HepG2 (cell line): ENCODE results near the gene WNT16.

Experiments
- EZH2 ChIP-seq: conservative IDR thresholded peaks from 2 replicates; pipeline ENCODE4 v1.6.1; 2012; ENCODE audit warnings: mild to moderate bottlenecking, low read depth, low read length, moderate library complexity
- YY1 ChIP-seq: IDR thresholded peaks from 2 replicates; pipeline ENCODE4 v1.6.1; 2011; ENCODE audit warnings: low read length, low read depth, moderate library complexity, mild to moderate bottlenecking; ENCODE audit not compliant: insufficient read depth, insufficient replicate concordance
- ZFP82 ChIP-seq: sonication (generic); formaldehyde crosslinking; IDR thresholded peaks from 2 replicates; pipeline ENCODE4 v1.5.1; 2020; ENCODE audit warnings: mild to moderate bottlenecking, missing genetic modification reagents, borderline replicate concordance
- ZNF253 ChIP-seq: sonication (generic); formaldehyde crosslinking; IDR thresholded peaks from 2 replicates; pipeline ENCODE4 v1.8.0; 2022; ENCODE audit warnings: mild to moderate bottlenecking, missing genetic modification reagents, borderline replicate concordance
- ZNF331 ChIP-seq: sonication (generic); formaldehyde crosslinking; IDR thresholded peaks from 2 replicates; pipeline ENCODE4 v1.4.0; 2020; ENCODE audit warnings: missing genetic modification reagents
- TF ChIP-seq, protein P1 (sequence below): sonication (generic); formaldehyde crosslinking; IDR thresholded peaks from 2 replicates; pipeline ENCODE4 v1.4.0; 2020; ENCODE audit warnings: missing genetic modification reagents
- TF ChIP-seq, protein P2 (sequence below), 2 experiments: sonication (generic) in 1 of 2; formaldehyde crosslinking in 1 of 2; IDR thresholded peaks; 2 replicates each; pipeline versions ENCODE4 v1.5.1 to v1.6.1; 2011 to 2020; ENCODE audit warnings: borderline replicate concordance in 1 of 2, low read depth in 1 of 2, low read length in 1 of 2, mild to moderate bottlenecking in 1 of 2, missing genetic modification reagents in 1 of 2, moderate library complexity in 1 of 2
- TF ChIP-seq, protein P3 (sequence below): sonication (generic); formaldehyde crosslinking; IDR thresholded peaks from 2 replicates; pipeline ENCODE4 v1.5.0; 2020; ENCODE audit warnings: mild to moderate bottlenecking, missing genetic modification reagents, moderate library complexity

DNA sequence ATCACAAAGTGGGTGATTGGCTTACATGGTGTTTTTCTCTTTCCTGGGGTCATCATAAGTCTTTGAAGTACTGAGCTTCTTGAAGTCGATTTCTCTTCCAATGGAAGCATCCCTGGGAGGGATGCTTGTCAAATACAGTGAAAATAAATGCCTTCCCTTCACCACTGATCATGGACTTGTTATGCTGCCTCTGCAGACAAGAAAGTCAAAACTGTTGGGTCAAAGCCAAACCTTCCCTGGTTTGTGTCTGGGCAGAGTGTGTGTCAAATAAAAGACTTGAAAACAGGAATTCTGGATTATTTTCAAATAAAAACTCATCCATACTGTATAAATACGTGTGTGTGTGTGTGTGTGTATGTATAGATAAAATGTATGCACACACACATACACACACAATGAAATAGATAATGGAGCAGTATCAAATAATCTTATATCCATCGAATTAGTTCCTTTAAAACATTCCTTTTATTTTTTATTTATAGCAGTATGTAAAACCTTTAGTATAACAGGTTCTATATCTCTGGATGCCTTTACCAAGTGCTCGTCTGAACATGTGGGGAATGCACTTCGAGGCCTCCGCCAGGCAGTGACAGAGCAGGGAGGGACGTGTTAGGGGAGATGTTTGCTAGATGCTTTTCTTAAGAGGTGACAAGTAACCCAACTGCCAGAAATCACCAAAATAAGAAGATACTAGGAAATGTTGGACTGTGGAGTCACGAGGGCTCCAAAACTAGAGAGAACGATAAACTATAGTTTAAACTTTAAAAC lies 27.2 kb upstream of the WNT16 start:
- TF ChIP-seq, protein P1, sequence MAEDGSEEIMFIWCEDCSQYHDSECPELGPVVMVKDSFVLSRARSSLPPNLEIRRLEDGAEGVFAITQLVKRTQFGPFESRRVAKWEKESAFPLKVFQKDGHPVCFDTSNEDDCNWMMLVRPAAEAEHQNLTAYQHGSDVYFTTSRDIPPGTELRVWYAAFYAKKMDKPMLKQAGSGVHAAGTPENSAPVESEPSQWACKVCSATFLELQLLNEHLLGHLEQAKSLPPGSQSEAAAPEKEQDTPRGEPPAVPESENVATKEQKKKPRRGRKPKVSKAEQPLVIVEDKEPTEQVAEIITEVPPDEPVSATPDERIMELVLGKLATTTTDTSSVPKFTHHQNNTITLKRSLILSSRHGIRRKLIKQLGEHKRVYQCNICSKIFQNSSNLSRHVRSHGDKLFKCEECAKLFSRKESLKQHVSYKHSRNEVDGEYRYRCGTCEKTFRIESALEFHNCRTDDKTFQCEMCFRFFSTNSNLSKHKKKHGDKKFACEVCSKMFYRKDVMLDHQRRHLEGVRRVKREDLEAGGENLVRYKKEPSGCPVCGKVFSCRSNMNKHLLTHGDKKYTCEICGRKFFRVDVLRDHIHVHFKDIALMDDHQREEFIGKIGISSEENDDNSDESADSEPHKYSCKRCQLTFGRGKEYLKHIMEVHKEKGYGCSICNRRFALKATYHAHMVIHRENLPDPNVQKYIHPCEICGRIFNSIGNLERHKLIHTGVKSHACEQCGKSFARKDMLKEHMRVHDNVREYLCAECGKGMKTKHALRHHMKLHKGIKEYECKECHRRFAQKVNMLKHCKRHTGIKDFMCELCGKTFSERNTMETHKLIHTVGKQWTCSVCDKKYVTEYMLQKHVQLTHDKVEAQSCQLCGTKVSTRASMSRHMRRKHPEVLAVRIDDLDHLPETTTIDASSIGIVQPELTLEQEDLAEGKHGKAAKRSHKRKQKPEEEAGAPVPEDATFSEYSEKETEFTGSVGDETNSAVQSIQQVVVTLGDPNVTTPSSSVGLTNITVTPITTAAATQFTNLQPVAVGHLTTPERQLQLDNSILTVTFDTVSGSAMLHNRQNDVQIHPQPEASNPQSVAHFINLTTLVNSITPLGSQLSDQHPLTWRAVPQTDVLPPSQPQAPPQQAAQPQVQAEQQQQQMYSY, result no peak
- TF ChIP-seq, protein P2, sequence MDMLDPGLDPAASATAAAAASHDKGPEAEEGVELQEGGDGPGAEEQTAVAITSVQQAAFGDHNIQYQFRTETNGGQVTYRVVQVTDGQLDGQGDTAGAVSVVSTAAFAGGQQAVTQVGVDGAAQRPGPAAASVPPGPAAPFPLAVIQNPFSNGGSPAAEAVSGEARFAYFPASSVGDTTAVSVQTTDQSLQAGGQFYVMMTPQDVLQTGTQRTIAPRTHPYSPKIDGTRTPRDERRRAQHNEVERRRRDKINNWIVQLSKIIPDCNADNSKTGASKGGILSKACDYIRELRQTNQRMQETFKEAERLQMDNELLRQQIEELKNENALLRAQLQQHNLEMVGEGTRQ (IDR thresholded peaks at IDR 0.05; ENCODE audit: low read depth, low read length), result no peak
- TF ChIP-seq, protein P2 (CRISPR knock-in tag; IDR thresholded peaks at IDR 0.05; ENCODE audit: borderline replicate concordance), result no peak
- TF ChIP-seq YY1 (no peak), EZH2 (no peak), ZNF331 (CRISPR knock-in tag) (no peak), ZNF253 (CRISPR knock-in tag) (no peak), ZFP82 (CRISPR knock-in tag) (no peak)
- TF ChIP-seq, protein P3, sequence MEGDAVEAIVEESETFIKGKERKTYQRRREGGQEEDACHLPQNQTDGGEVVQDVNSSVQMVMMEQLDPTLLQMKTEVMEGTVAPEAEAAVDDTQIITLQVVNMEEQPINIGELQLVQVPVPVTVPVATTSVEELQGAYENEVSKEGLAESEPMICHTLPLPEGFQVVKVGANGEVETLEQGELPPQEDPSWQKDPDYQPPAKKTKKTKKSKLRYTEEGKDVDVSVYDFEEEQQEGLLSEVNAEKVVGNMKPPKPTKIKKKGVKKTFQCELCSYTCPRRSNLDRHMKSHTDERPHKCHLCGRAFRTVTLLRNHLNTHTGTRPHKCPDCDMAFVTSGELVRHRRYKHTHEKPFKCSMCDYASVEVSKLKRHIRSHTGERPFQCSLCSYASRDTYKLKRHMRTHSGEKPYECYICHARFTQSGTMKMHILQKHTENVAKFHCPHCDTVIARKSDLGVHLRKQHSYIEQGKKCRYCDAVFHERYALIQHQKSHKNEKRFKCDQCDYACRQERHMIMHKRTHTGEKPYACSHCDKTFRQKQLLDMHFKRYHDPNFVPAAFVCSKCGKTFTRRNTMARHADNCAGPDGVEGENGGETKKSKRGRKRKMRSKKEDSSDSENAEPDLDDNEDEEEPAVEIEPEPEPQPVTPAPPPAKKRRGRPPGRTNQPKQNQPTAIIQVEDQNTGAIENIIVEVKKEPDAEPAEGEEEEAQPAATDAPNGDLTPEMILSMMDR (CRISPR knock-in tag), result no peak
